Measurements from ENCODE around the gene PIP4P1.

- no peak for TF ChIP-seq POLR2AphosphoS5 (IDR thresholded peaks at IDR 0.05; ENCODE audit: low read depth, low read length)
- TF ChIP-seq POLR2A (IDR thresholded peaks at IDR 0.05; ENCODE audit: low read depth, low read length): no peak
Measured at GRCh38 chr14:20485900-20486299, 24.7 kb upstream of the PIP4P1 start.
